ENCODE measurements around the gene JARID2. TPM values are rescaled to one million over a fixed set of nuclear protein-coding genes. Genes with fewer than 3 reads are reported as not detected.

Gene JARID2
- total and polyA plus RNA-seq, 2 of the 8 experiments (the other 6 are each of a cell fraction or from before 2014, with no cell fraction given): 60.1 to 239 TPM

DNA sequence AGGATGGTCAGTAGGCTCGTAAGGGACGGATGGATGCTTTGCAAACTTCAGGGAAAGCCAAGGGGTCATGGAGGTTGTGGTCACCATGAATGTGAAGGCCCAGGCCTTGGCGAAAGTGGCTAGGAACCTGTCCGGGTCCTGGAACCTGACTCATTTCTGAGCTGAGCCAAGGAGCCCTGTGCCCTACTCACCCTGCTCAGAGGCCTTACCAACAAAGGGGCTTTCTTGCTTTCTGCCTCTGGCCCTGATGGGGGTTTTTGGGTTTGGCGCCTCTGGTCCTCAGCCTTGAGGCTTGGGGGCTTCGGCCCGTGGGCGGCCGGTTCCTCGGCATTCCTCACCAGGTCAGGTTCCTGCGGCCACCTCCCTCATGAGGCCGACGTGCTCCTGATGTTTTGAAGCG is 261.9 kb downstream of the JARID2 start (continued):
- TF ChIP-seq, protein P1, sequence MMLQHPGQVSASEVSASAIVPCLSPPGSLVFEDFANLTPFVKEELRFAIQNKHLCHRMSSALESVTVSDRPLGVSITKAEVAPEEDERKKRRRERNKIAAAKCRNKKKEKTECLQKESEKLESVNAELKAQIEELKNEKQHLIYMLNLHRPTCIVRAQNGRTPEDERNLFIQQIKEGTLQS (IDR thresholded peaks at IDR 0.05; ENCODE audit: insufficient read depth, low read depth, low read length): no peak
- no peak for TF ChIP-seq POU5F1 (IDR thresholded peaks at IDR 0.05; ENCODE audit: low read depth, low read length)
